Thyroid gland (tissue), 4 donors: Measurements from ENCODE around the gene AMOTL2.

ENCODE experiments used
- CTCF ChIP-seq, 6 experiments: fragments of 200-600 bp in 3 of 6; fragments of 450-650 bp in 3 of 6; sonication (generic) in 3 of 6; IDR thresholded peaks; one replicate each; pipeline ENCODE4 v1.5.1; 2016 to 2019; ENCODE audit warnings: antibody characterized with exemption in 6 of 6, mild to moderate bottlenecking in 2 of 6, inconsistent platforms in 1 of 6, moderate library complexity in 1 of 6
- POLR2A ChIP-seq, 2 donors: fragments of 450-650 bp; IDR thresholded peaks; one replicate each; pipeline ENCODE4 v1.6.1; 2017; ENCODE audit warnings: antibody characterized with exemption in 2 of 2, mild to moderate bottlenecking in 2 of 2, moderate library complexity in 1 of 2

- TF ChIP-seq CTCF (IDR thresholded peaks at IDR 0.05), result no peak
- TF ChIP-seq POLR2A (IDR thresholded peaks at IDR 0.05), result no peak
These were observed 32.9 kb downstream of the AMOTL2 start for GRCh38 chr3:134341389-134341788.
